Activated CD4-positive, alpha-beta T cell treated with anti-CD3 and anti-CD28 coated beads, Interleukin-2, Interleukin-4, amounts not matched to agents 100 ng/mL and 50 ng/mL, durations not matched to agents 16 hours and 8 hours (primary cell): ENCODE measurements around the gene MBD3.

Source experiments
- DNase-seq: peaks from one replicate; pipeline ENCODE4 v3.0.0-alpha.2; 2020; ENCODE audit warnings: low spot score

MBD3 gene

GRCh38 chr19:1598777-1599459, 6.3 kb upstream of the MBD3 start:
- DNase-seq, result no peak

GRCh38 chr19:1593501-1593772, 772 bp upstream of the MBD3 start:
- no peak for DNase-seq

- peak; percentile 84 for DNase-seq
Measured at GRCh38 chr19:1592024-1592754, 476 bp downstream of the MBD3 start.

GRCh38 chr19:1591421-1592023, 1.1 kb downstream of the MBD3 start:
- DNase-seq, result no peak

- DNase-seq, result peak; percentile 48
Measured at GRCh38 chr19:1590641-1591397, 1.8 kb downstream of the MBD3 start.

- no peak for DNase-seq
Measured at GRCh38 chr19:1587872-1588271, 4.8 kb downstream of the MBD3 start.

GRCh38 chr19:1585243-1585580, 7.5 kb downstream of the MBD3 start:
- DNase-seq, result no peak

GRCh38 chr19:1584500-1585242, 8.0 kb downstream of the MBD3 start:
- no peak for DNase-seq

- DNase-seq, result no peak
Measured at GRCh38 chr19:1582201-1582600, 10.5 kb downstream of the MBD3 start.

- DNase-seq, result no peak
Measured at GRCh38 chr19:1580957-1581356, 11.7 kb downstream of the MBD3 start.

- no peak for DNase-seq
Measured at GRCh38 chr19:1580382-1580781, 12.3 kb downstream of the MBD3 start.

GRCh38 chr19:1579222-1579621, 13.4 kb downstream of the MBD3 start:
- DNase-seq, result no peak

GRCh38 chr19:1577929-1578618, 14.6 kb downstream of the MBD3 start:
- no peak for DNase-seq

- no peak for DNase-seq
Measured at GRCh38 chr19:1577090-1577928, 15.4 kb downstream of the MBD3 start.

- DNase-seq, result no peak
Measured at GRCh38 chr19:1576242-1577089, 16.2 kb downstream of the MBD3 start.

GRCh38 chr19:1575323-1576241, 17.1 kb downstream of the MBD3 start:
- no peak for DNase-seq

- no peak for DNase-seq
Measured at GRCh38 chr19:1574354-1575136, 18.1 kb downstream of the MBD3 start.

- no peak for DNase-seq
Measured at GRCh38 chr19:1572795-1573194, 19.9 kb downstream of the MBD3 start.
